Measurements from ENCODE around the gene SFMBT1.

- no peak for TF ChIP-seq CTCF (IDR thresholded peaks at IDR 0.05)
- no peak for TF ChIP-seq POLR2A (IDR thresholded peaks at IDR 0.05)
These were observed 106.3 kb downstream of the SFMBT1 start for GRCh38 chr3:52939600-52939999.
